ENCODE measurements around the gene CPED1.
"Not testable (repeated sequence)": the region's sequence is repeated elsewhere in the genome, so short reads cannot be mapped to it uniquely, and the experiment has no call there.

The CPED1 gene

DNA sequence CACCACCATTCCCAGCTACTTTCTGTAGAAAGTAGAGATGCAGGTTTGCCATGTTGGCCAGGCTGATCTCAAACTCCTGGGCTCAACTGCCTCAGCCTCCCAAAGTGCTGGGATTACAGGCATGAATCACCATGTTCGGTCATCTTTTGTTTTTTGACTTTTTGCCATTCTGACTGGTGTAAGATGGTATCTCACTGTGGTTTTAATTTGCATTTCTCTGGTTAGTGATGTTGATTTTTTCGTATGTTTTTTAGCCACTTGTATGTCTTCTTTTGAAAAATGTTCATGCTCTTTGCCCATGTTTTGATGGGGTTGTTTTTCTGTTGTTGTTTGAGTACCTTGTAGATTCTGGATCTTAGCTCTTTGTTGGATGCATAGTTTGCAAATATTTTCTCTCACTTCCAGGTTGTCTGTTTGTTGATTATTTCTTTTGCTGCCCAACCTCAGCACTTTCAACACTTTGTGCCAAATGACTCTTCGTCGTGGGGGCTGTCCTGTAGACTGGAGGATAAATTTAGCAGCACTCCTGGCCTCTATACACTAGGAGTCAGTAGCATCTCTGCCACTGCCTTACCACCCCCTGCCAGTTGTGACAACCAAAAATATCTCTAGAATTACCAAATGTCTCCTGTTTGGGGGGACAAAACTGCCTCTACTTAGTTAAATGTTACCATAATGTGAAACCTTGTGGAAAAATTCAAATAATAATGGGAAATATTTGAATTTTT lies 6.5 kb upstream of the CPED1 start:
- no peak for DNase-seq

DNA sequence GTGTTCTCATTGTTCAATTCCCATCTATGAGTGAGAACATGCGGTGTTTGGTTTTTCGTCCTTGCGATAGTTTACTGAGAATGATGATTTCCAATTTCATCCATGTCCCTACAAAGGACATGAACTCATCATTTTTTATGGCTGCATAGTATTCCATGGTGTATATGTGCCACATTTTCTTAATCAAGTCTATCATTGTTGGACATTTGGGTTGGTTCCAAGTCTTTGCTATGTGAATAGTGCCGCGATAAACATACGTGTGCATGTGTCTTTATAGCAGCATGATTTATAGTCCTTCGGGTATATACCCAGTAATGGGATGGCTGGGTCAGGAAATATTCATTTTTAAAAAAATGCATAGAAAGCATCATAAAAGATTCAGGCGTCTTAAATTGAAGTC lies 4.9 kb upstream of the CPED1 start:
- not testable (repeated sequence) for DNase-seq

DNA sequence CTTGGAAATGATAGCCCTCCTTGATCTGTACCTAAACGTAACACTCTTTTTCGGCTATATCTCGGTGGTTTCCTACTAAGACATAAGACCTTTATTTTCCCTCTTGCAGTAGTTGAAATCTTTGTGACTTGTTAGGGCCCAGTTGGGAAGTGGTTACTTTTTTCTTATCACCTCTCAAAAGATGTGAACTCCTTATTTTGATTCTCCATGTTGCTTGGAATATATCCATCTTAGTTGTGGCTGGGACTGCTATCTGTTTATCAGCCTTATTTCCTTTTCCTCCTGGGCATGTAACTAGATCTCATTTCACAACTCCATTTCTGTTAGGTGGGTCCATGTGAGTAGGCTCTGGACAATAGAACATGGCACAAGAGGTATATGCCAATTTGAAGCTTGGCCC lies 4.1 kb upstream of the CPED1 start:
- DNase-seq, result no peak

DNA sequence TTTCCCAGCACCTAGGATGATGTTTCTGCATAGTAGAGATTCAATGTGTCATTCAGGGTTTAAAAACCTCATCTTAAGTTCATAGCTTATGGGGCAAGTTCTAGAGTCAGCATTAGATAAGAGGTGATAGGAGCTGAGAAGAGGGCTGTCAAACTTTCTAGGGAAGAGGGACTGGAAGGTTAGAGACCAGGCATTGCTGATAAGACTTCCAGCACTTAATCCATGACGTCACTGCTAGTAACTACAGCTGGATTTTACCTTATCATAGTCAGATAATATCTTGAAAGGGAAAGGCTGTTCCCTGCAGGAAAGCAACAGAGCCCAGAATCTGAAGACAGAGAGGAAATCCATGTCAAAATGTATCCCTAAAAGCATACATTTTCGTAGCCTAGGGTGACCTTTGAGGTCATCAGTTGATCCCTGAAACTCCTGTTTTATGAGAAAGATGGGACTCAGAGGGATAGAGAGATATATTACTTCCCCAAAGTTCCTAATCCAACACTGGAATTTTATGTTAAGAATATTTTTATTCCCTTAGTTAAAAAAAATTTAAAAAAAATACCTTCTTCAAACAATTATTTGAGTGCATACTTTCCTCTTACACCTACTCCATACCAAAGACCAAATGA lies 3.3 kb upstream of the CPED1 start:
- DNase-seq, result no peak

DNA sequence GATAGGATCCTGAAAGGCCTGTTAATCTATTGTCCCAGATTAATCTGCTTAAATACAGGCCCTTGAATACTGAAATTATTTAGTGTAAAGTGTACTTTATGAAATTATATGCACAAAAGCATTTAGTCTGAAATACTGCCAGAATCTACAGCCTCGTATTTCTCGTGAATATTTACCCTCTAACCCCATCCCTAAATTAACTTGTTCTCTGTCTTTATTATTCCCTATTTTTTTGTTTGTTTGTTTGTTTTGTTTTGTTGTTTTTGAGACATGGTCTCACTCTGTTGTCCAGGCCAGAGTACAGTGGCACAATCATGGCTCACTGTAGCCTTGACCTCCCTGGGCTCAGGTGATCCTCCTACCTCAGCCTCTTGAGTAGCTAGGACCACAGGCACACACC lies 2.7 kb upstream of the CPED1 start:
- DNase-seq, result no peak

DNA sequence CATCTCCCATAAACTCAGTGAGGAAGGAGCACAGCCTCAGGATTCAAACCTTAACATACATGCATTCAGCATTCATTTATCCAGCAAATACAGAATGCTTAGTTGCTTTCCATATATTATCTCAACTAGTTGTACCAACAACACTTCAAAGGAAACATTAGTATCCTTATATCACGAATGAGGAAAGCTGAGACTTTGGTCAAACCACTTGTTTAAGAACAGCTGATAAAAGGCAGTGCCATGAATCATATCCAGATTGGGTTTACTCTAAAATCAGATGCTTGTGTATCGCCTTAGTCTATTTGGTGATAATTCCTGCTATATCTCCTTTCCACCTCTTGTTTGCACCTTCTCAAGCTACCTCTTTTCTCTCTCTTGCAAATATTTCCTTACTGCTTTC lies 1.9 kb upstream of the CPED1 start:
- DNase-seq, result no peak

DNA sequence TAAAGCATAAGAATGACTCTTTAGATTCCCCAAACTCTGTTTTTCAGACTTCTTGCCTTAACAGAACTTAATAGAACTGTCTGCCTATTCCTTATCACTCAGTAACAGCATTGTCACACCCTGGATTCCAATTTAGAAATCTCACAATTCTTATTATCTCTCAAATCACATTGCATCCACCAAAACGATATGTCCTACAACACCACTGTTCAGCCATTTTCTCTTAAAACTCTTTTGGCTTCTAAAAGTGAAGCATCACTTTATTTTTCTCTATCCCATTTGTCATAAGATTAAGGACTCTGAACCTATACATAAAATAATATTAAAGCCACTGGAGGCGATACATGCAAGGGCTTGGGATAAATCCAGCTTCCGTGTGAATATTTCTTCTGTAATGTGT lies 1.2 kb upstream of the CPED1 start:
- DNase-seq, result no peak

DNA sequence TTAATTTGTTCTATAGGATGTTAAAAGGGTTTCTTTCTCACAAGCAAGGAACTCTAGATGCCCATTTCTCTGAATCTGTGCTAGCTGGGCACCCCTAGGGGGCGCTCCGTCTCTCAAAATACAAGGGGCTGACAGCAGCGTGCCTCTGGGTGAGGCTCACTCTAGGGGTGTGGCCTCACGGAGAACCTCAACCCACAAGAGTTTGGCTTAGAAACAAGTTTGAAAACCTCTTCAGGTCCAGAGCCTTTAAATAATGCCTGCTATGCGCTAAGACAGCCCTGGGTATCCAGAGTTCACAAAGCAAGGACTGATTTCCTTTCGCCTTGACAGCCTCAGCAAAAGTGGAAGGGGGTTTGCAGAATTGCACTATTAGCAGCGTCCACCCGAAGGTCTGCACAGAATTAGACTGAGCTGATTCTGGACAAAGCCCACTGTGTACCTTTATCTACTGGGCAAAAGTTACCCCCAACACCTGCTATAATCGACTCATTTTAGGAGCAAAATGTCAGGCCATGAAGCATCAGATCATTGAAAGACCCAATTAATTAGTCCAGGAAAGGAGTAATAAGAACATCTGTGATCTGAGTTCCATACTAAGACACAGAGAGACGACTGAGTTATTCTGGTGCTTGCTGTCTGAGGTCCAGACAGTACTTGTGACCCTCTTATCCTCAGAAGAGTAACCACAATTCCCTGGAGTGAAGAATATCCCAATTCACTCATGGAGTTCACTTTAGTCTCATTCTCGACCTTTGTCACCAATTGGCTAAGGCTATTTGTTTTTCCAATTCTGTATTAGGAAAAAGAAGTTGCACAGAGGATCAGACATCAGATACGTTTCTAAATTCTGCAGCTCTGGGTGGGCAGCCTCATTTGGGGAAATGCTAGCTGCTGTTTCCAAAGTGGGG lies 574 bp upstream of the CPED1 start:
- DNase-seq, result peak; percentile 48

DNA sequence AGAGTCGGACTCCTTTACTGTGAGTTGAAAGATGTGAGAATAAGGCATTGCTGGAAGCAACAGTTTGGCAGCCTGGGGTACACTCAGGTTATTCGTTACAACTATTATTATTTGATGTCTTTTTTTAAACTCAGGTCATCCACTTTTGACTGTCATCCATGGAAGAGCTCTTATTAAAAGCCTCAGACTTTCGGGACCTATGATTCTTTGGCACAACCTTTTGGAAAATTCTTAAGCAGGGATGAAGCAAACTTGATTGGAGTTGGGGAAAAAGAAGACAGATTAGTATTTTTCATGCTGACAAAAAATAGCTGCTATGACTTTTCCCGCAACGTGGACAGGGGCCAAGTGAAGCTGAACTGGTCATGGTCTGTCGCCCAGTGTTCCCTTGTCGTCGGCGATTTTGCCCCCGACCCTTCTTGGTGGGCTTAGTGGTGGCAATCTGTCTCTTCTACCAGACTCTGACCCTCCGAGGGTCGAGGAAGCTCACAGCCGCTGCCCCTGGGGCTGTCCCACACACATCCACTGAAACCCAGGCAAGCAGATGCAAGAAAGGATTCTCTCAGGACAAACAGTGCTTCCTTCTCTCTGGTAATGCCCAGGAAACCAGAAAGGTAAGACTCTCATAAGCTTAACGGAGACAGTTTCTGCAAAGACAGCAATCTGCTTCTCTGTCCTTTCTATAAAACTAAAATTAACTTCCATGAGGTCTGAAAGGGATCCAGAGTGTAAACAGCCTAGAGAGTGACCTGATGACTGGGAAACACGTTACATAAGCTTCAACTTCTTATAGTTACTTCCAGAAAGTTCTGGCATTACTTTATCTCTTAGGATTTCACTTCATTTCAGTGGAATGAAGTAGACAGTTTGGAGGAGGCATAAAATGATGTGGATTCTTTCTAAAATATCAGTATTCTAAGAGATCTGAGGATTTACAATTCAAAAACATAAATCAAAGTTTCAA lies 1.0 kb downstream of the CPED1 start:
- no peak for DNase-seq

DNA sequence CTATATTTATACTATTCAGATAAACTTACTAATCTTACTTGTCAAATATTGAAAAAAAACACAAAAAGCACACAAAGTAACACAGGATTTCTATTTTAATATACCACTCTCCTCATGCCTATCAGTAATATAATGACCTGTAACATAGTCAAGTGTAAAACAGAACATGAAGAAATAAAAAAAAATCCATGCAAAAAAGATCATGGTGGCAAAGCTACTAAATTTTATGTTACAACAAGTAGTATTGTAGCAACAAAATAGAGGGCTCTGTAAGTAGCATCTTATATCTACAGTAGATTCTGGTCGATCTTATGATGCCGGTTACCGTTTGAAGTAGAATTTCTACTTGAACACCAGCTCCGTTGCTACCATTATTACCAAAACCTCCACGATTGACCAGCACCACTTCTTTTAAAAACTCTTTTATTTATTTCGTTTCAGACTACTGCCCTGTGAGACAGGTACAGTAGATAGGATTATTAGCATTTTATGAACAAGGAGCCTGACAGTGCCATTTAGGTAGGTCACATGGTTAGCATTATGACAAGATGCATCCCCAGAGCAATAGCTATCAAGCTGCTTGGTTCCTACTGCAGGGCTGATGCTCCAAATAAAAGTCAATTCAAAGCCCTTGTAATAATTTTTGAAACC lies 2.1 kb downstream of the CPED1 start:
- DNase-seq, result no peak

DNA sequence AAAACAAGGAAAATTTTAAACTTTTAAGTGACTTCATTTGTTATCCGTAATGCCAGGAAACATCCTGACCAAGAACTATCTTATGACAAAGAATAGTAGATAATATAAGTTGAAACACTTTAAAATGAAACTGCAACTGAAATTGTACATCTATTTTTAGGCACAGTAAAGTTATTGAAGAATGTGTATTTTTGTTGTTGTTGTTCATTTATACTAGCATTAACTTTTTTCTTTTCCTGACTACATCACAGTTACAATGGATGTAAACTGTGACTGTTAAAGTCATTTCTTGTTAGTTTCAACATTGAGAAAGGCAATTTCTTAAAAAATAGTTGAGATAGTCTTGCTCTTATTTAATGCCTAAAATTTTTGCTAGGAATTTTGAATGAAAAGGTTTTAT lies 2.6 kb downstream of the CPED1 start:
- DNase-seq, result no peak

DNA sequence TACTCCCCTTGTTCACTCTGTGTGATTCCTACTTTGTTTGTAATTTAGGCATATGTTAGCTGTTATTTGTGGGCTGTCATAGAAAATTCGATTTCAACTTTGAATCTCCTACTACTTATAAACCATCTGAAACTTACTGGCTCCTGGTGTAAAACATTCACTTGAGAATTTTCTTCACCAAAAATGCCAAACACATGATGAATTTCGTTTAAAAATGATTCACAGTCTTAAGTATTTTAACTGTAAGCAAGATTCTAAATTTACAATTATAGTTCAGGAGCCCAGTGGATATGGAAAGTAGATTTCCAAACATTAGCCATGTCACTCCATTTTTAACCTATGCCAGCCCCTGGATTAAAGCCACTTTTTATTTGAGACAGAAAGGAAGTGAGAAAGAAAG lies 3.1 kb downstream of the CPED1 start:
- DNase-seq, result no peak

DNA sequence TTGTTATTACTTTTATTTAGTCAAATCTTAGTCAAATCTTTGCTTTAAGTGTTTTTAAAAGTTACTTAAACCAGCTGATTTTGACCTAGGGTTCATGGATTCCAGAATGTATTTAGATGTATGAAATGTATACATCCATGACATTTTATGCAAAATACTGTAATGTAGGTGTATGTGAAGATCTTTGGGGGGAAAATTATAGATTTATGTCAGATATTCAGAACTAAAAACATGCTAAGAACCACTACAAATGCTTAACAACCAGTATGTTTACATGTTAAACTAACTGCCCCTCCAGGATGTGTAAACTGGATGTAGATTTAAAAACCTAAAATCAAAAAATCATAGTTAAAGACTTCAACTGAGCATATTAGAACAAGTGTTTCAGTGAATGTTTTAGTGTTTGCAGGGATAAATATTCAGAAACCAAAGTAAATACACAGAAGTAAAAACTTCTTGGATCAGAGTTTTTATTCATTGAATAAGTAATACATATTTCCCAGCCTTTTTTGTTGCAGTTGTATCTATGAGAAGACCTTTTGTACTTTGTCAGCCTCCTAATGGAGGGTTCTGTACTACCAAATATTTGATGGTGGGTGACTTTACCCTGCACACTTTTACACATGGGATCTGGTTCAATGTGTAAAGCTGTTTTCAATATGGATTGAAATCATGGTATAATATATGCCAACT lies 3.9 kb downstream of the CPED1 start:
- no peak for DNase-seq

DNA sequence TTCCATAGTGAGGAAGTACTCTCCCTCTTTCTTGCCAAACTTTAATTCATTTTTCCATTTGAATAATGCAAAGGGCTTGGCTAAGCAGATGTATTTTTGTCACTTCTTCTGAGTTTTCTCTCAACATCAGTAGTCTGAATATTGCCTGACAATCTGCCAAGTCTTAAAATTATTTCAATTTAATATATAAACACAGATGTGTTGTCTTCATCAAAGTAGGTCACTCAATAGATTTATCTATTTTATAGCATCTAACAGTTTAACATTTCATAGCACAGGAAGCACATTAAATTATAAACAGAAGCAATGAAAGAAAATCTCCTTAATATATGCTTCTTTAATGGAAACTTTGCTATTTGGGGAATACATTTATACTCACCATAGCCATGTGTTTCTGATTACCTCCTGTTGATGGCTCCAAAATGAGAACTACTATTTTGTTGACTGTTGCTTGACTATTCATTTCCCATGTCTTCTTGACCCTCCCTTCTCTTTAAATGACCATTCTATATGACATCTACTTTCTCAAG lies 4.5 kb downstream of the CPED1 start:
- no peak for DNase-seq

DNA sequence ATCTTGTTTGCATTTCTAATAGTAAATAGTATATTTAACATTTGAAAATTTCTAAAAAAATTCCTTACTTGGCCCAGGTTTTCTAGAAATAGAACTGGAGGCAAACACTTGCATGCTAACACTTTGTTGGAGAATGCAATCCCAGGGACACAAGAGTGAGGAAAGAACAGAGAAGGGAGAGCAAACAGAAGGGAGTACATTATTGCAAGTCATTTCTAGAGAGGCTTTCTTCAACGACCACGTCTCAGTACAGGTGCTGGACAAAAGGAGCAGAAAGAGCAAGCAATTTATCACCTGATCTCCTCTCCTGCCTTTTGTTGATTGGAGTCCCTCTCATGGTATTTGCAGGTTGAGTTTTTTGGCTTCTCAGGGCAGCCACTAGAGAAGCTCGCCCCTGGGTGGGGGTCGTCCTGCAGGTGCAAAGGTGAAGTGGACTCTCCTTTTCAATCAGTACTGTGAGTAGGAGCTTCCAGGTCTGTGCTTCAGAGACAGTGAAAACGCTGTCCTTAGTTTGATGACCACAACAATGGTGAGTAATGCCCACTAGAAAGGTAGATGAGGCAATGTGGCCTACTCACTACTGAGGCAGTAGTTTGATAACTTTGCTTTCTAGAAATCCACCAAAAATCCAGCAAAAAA lies 5.2 kb downstream of the CPED1 start:
- no peak for DNase-seq

DNA sequence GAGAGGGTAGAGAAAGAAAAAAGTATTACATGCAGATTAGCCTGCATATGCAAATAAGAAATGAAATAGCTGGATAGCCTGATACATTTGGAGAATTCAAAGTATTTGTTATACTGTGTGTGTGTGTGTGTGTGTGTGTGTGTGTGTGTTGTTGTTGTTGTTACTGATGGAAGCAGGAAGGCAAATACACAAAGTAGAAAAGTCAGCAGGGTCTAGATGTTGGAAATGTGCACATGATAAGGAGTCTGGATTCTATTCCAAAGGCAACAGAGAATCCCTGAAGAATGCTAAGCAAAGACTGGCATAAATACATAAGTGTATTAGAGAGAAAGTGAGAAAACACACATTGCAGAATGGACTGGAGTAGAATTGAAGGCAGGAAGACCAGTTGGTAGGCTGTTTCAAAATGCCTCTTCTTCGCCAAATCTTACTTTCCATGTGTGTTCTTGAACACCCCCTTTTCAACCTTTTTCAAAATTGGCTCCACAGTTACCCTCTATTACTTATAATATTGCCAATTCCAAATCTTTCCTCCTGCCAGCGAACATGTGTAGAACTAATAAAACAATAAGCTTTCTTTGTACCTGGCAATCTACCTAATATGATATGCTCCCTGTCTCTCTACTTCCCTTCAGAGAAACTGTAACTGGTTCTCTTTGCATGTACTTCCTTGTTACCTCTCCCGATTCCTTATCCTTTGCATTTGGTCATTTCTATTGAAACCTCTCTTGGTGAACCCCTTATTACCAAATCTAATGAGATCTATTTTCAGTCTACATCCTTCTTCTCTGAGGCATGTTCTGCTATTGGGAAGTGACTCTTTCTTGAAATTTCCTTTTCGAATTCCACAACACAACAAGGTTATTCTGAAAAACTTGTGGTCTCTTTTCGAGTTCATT lies 6.2 kb downstream of the CPED1 start:
- no peak for DNase-seq

DNA sequence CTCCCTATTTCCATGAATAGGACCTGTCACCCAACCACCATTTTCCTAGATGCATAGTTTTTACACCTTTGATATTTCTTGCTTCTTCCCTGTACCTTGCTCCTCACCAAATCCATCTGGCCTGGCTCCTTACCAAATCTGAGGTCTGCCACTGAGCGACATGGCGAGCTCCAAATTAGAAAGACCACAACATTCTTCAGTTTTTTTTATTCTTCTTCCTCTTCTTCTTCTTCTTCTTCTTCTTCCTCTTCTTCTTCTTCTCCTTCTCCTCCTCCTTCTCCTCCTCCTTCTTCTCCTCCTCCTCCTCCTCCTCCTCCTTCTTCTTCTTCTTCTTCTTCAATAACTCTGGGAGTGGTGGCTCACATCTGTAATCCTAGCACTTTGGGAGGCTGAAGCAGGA lies 7.1 kb downstream of the CPED1 start:
- DNase-seq, result no peak

DNA sequence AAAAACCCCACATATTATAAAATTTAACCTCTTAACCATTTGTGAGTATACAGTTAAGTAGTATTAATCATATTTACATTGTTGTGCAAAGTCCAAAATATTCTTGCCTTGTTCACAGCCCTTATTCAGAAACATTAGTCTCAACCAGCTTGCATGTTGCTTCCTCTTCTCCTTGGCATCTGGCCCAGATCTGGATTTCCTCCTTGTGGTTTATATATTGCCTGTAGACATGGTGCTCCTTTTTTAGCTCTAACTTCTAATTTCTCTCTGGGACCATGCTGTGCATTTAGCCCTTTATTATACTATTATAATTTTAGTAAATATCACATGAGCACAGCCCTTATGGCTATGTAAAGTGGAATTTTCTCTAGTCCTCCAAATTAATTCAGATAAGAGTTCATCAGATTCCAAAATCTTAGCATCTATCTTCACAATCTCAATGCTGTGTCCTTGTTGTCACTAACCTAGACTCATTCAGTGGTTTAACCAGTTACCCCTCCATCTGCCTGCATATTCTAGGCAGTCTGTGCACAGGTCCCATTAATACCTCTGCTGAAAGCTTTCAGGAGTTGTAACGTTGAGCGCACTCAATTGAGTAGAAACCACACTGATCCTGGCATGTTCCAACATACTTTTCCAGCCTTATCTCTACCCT lies 7.9 kb downstream of the CPED1 start:
- DNase-seq, result no peak

DNA sequence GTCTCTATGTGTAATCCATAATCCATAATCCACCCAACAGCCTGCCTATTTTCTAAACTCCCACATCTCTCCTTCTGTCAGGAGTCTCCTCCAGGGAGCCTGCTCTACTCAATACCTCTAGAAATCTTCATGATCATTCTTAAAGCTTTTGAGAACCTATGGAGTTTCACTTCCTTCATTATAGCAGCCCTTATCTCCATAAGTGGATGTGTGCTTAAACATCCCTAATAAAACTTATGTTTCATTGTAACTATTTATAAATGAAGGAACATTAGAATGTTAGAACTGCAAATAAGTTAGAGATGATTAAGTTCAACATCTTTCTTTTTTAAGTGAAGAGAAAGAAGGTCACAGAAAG lies 8.5 kb downstream of the CPED1 start:
- DNase-seq, result no peak
